Thyroid gland (tissue), 4 donors: ENCODE results near the gene SMG6. TPM values are rescaled to one million over a fixed set of nuclear protein-coding genes. Genes with fewer than 3 reads are reported as not detected.
A peak's percentile ranks its signal among the peaks of the same experiment; 100 is the strongest.

Experiments
- DNase-seq, 2 donors: peaks; one replicate each; pipeline ENCODE4 v3.0.0-alpha.2; 2019
- H3K27ac ChIP-seq, 3 donors: fragments of 200-600 bp; sonication (generic); 1 replicate in 2 of 3; 2 replicates in 1 of 3; pipeline ENCODE4 v1.5.1; 2016 to 2019; ENCODE audit warnings: mild to moderate bottlenecking in 1 of 3, moderate library complexity in 1 of 3
- H3K27me3 ChIP-seq: fragments of 200-600 bp; sonication (generic); one replicate; pipeline ENCODE4 v1.5.1; 2019
- H3K36me3 ChIP-seq, 2 donors: fragments of 200-600 bp; sonication (generic); one replicate each; pipeline ENCODE4 v1.5.1; 2016 to 2019
- H3K4me1 ChIP-seq, 2 donors: fragments of 200-600 bp; sonication (generic); one replicate each; pipeline ENCODE4 v1.5.1; 2017 to 2019
- H3K4me3 ChIP-seq, 3 donors: fragments of 200-600 bp; sonication (generic); replicated peaks in 1 of 3; 1 replicate in 2 of 3; 2 replicates in 1 of 3; pipeline ENCODE4 v1.5.1; 2016; ENCODE audit warnings: mild to moderate bottlenecking in 1 of 3
- H3K9me3 ChIP-seq: fragments of 200-600 bp; sonication (generic); one replicate; pipeline ENCODE4 v1.5.1; 2017
- CTCF ChIP-seq, 6 experiments: fragments of 200-600 bp in 3 of 6; fragments of 450-650 bp in 3 of 6; sonication (generic) in 3 of 6; IDR thresholded peaks; one replicate each; pipeline ENCODE4 v1.5.1; 2016 to 2019; ENCODE audit warnings: antibody characterized with exemption in 6 of 6, mild to moderate bottlenecking in 2 of 6, inconsistent platforms in 1 of 6, moderate library complexity in 1 of 6
- POLR2A ChIP-seq, 2 donors: fragments of 450-650 bp; IDR thresholded peaks; one replicate each; pipeline ENCODE4 v1.6.1; 2017; ENCODE audit warnings: antibody characterized with exemption in 2 of 2, mild to moderate bottlenecking in 2 of 2, moderate library complexity in 1 of 2
- WGBS, 2 donors: methylation state at CpG; one replicate each; pipeline ENCODE4 v1.1.5; 2017; 5-methylcytosine and 5-hydroxymethylcytosine counted together
- intact Hi-C: fragments of 100-400 bp; cut with DNase I; formaldehyde crosslinking; loops from one replicate; pipeline ENCODE4 v1.15.1; 2023
- total RNA-seq, 4 donors: library from RNA; depleted of rRNA; stranded (reverse); fragments of >200 nt; gene quantifications; one replicate each; pipeline ENCODE4 v1.2.3, GENCODE V29; 2016

The SMG6 gene
- total RNA-seq, 4 donors from 2014 or later, result 26.0 to 35.9 (median 32.9) TPM

DNA sequence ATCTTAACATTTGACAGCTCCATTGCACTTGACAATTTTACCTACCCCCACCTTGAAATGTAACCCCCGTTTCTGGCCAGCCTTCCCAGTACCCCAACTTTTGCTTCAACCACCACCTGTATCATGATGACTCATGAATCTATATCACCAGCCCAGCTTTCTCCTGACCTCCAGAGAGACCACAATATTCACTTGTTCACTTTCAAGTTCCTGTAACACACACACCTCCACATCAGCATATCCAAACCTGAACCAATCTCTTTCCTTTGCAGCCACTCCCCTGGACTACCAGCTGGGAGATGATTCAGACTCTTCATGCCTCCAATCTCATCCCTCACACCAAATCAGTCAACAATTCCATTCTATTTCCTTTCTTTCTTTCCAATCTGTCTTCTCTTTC is 8.0 kb downstream of the SMG6 start:
- intact Hi-C loops, result no loop called here
- Histone ChIP-seq H3K27ac (no peak overlapping the region), H3K9me3 (no peaks in the 10 kb centered on the region), H3K4me3 (no peak overlapping the region), H3K27me3 (no peaks in the 10 kb centered on the region), H3K4me1 (no peaks in the 10 kb centered on the region), H3K36me3 (peaks cover 28 to 34% of the 10 kb centered on the region in 2 donors)
- TF ChIP-seq POLR2A (IDR thresholded peaks at IDR 0.05) (no peak), CTCF (IDR thresholded peaks at IDR 0.05) (no peak)
- WGBS, 2 donors, result 89 to 98% methylated on average over 1 of the region's 1 CpG
- no peak for DNase-seq

DNA sequence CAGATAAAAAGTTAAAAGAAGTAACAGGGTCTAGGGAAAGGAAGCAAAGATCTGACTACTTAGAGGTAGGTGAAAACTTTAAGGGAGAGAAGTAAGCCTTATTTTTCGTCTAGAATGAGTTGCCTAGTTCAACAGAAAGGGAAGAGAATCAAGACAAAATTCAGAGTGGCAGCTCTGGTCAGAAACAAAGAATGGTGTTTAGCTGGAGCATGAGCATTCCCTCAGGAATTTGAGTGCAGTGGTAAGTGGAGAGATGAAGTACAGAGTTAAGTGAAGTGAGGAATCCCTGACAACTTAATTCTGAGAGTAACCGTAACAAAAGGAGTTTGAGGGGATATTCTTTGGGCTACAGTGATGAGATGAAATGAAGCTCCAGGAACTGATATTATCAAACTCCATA is 11.5 kb downstream of the SMG6 start:
- H3K36me3 ChIP-seq, result peaks cover 27 to 29% of the 10 kb centered on the region in 2 donors
- 77 to 80% methylated on average over 2 of the region's 2 CpGs for WGBS, 2 donors
- DNase-seq, result no peak
- H3K27me3 ChIP-seq, result no peaks in the 10 kb centered on the region
- intact Hi-C loops, result no loop called here
- no peak overlapping the region for H3K4me3 ChIP-seq
- no peak overlapping the region for H3K27ac ChIP-seq
- no peaks in the 10 kb centered on the region for H3K9me3 ChIP-seq
- TF ChIP-seq POLR2A (IDR thresholded peaks at IDR 0.05), result no peak
- no peak for TF ChIP-seq CTCF (IDR thresholded peaks at IDR 0.05)
- no peaks in the 10 kb centered on the region for H3K4me1 ChIP-seq

DNA sequence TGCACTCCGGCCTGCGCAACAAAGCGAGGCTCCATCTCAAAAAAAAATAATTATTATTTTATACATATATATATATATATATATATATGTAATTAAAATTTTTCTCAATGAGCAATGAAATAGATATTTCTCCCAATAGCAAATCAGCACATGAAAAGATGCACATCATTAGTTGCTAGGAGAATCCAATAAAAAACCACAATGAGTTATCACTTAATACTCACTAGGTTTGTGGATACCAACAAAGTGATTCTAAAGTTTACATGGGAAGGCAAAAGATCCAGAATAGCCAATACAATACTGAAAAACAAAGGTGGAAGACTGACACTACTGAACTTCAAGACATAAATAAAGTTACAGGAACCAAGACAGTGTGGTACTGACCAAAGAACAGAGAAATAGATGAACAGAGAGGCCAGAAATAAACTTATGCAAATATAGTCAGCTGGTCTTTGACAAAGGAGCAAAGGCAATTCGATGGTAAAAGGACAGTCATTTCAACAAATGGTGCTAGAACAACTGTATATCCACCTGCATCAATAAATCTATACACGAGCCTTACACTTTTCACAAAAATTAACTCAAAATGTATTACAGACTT is 13.6 kb downstream of the SMG6 start:
- H3K4me3 ChIP-seq, result no peak overlapping the region
- H3K36me3 ChIP-seq, result peaks cover 19 to 20% of the 10 kb centered on the region in 2 donors
- no peak for DNase-seq
- WGBS, 2 donors, result 85 to 96% methylated on average over 5 of the region's 5 CpGs
- H3K4me1 ChIP-seq, result no peaks in the 10 kb centered on the region
- TF ChIP-seq POLR2A (IDR thresholded peaks at IDR 0.05), result no peak
- no peaks in the 10 kb centered on the region for H3K9me3 ChIP-seq
- H3K27me3 ChIP-seq, result no peaks in the 10 kb centered on the region
- H3K27ac ChIP-seq, result no peak overlapping the region
- intact Hi-C loops, result no loop called here

- Histone ChIP-seq H3K9me3 (no peaks in the 10 kb centered on the region), H3K36me3 (peaks cover 11 to 23% of the 10 kb centered on the region in 2 donors), H3K4me3 (no peak overlapping the region), H3K27ac (no peak overlapping the region), H3K27me3 (no peaks in the 10 kb centered on the region), H3K4me1 (peaks cover 8 to 9% of the 10 kb centered on the region in 2 donors)
- intact Hi-C loops, result loop anchor here (5.0 kb wide), 1 partner anchor 226 kb away; the partner anchor contains the start of gene HIC1
- DNase-seq, result no peak
- TF ChIP-seq POLR2A (IDR thresholded peaks at IDR 0.05) (no peak), CTCF (IDR thresholded peaks at IDR 0.05) (no peak)
- WGBS, 2 donors, result 93 to 95% methylated on average over 7 of the region's 7 CpGs
Observed at GRCh38 chr17:2283302-2283701, 20.3 kb downstream of the SMG6 start.

DNA sequence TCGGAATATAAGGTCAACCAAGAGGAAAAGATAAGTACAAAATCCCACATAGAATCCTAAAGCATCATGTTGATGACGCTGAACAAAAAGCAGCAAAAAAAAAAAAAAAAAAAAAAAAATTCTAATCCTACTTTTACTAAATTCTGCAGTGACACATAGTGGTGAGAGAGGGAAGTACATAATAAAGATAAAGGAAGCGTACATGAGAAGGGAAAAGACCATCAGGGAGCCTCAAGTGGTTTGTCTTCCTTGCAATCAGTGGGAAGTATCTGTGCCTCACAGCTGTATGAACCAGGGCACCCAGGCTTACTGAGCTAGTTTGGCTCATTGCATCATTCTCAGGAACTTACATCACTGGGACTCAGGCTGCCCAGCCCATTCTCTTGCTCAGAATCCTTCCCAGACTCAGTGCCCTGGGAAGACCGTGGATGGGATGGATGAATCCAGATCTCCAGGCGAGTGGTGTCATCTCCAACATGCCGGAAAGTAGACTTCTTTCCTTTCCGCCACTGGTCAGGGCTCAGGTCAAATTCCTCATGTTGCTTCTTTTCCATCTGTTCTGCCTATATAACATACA is 21.2 kb downstream of the SMG6 start:
- WGBS, 2 donors, result 62 to 64% methylated on average over 6 to 7 of the region's 7 CpGs
- intact Hi-C loops, result loop anchor here (5.0 kb wide), 1 partner anchor 225 kb away; the partner anchor contains the start of gene HIC1
- Histone ChIP-seq H3K36me3 (peaks cover 11 to 21% of the 10 kb centered on the region in 2 donors), H3K27ac (no peak overlapping the region), H3K4me3 (no peak overlapping the region), H3K4me1 (peaks cover 16% of the 10 kb centered on the region in 2 donors), H3K27me3 (no peaks in the 10 kb centered on the region), H3K9me3 (no peaks in the 10 kb centered on the region)
- peak; percentile 25 to 87 (median 52) for TF ChIP-seq CTCF (IDR thresholded peaks at IDR 0.05)
- TF ChIP-seq POLR2A (IDR thresholded peaks at IDR 0.05), result no peak
- DNase-seq, result no peak
